Hepatocyte (in vitro differentiated cells): ENCODE results near the gene PLXDC1.

Experiments used
- EZH2 ChIP-seq: fragments of 200-600 bp; sonication (generic); IDR thresholded peaks from 2 replicates; pipeline ENCODE4 v1.6.1; 2016; ENCODE audit warnings: antibody characterized with exemption, mild to moderate bottlenecking, borderline replicate concordance
- EZH2phosphoT487 ChIP-seq: fragments of 200-600 bp; sonication (generic); IDR thresholded peaks from one replicate; pipeline ENCODE4 v1.6.1; 2018; ENCODE audit warnings: antibody characterized with exemption, mild to moderate bottlenecking, low read depth, moderate library complexity; ENCODE audit not compliant: unreplicated experiment, severe bottlenecking
- TF ChIP-seq, protein P1 (sequence below): fragments of 200-600 bp; sonication (generic); IDR thresholded peaks from 2 replicates; pipeline ENCODE4 v1.5.1; 2016; ENCODE audit warnings: antibody characterized with exemption, mild to moderate bottlenecking; ENCODE audit not compliant: poor library complexity

DNA sequence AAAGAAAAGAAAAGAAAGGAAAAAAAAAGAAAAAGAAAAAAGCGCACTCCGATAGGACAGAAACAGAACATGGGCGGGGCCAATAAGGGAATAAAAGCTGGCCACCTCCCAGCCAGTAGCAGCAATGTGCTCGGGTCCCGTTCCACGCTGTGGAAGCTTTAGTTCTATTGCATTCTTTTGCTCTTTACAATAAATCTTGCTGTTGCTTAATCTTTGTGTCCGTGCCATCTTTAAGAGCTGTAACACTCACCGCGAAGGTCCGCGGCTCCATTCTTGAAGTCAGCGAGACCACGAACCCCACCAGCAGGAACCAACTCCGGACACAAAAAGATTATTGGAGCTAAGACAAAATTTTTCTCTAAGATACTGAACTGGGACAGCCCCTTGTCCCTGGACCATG lies 17.7 kb upstream of the PLXDC1 start:
- TF ChIP-seq, protein P1, sequence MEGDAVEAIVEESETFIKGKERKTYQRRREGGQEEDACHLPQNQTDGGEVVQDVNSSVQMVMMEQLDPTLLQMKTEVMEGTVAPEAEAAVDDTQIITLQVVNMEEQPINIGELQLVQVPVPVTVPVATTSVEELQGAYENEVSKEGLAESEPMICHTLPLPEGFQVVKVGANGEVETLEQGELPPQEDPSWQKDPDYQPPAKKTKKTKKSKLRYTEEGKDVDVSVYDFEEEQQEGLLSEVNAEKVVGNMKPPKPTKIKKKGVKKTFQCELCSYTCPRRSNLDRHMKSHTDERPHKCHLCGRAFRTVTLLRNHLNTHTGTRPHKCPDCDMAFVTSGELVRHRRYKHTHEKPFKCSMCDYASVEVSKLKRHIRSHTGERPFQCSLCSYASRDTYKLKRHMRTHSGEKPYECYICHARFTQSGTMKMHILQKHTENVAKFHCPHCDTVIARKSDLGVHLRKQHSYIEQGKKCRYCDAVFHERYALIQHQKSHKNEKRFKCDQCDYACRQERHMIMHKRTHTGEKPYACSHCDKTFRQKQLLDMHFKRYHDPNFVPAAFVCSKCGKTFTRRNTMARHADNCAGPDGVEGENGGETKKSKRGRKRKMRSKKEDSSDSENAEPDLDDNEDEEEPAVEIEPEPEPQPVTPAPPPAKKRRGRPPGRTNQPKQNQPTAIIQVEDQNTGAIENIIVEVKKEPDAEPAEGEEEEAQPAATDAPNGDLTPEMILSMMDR = no peak
- no peak for TF ChIP-seq EZH2phosphoT487
- no peak for TF ChIP-seq EZH2
